D721Med (cell line): ENCODE data around the gene NRGN.

Experiments used
- DNase-seq: peaks from one replicate; pipeline ENCODE4 v3.0.0; 2011; ENCODE audit warnings: low spot score; ENCODE audit not compliant: insufficient read length
- FAIRE-seq: peaks from 2 replicates; lab custom pipeline; 2011; peaks lifted over from hg19 to GRCh38; lab: Jason Lieb, UNC
- TF ChIP-seq, protein P1 (sequence below): IDR thresholded peaks from 2 replicates; pipeline ENCODE4 v1.5.1; 2012; ENCODE audit warnings: mild to moderate bottlenecking, control low read depth; ENCODE audit not compliant: insufficient read depth; ENCODE audit errors: missing control alignments

Gene NRGN

DNA sequence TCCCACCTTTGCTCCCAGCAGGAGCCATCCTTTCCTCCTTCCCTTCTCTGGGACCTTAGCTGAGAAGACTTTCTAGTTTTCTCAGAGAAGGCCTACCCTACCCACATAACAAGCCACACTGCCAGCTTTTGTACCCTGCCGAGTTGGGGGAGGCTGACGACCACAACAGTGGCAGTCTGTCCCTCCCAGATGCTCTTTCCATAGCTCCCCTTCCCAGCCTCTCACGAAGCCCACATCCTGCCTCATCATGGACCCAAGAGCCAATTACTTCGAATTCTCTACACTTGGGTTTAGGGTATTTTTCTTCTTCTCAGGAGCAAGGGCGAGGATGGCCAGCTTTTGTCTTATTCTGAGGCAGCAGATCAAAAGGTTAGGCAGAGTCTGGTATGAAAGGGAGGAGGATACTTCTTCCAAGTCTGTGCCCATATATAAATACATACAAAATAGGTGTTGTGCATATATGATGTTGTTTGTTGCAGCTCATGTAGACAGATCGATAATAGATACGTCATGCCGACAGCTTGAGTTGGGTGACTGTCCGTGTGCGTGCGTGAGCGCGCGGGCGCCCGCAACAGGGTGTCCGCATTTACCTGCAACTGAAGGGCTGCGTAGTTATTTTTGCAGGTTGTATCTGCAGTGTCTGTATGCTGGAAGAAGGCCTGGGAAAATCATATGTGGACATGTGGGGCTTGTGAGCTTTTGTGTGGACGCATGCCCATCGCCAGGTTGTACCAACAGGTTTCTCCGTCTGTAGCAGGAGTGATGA, 846 bp upstream of the NRGN start:
- TF ChIP-seq, protein P1, sequence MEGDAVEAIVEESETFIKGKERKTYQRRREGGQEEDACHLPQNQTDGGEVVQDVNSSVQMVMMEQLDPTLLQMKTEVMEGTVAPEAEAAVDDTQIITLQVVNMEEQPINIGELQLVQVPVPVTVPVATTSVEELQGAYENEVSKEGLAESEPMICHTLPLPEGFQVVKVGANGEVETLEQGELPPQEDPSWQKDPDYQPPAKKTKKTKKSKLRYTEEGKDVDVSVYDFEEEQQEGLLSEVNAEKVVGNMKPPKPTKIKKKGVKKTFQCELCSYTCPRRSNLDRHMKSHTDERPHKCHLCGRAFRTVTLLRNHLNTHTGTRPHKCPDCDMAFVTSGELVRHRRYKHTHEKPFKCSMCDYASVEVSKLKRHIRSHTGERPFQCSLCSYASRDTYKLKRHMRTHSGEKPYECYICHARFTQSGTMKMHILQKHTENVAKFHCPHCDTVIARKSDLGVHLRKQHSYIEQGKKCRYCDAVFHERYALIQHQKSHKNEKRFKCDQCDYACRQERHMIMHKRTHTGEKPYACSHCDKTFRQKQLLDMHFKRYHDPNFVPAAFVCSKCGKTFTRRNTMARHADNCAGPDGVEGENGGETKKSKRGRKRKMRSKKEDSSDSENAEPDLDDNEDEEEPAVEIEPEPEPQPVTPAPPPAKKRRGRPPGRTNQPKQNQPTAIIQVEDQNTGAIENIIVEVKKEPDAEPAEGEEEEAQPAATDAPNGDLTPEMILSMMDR: no peak
- DNase-seq (no peak), FAIRE-seq (no peak)

GRCh38 chr11:124740277-124740882, 638 bp downstream of the NRGN start:
- DNase-seq (no peak), FAIRE-seq (no peak)
- TF ChIP-seq, protein P1: peak; percentile 24

GRCh38 chr11:124742555-124742954, 2.8 kb downstream of the NRGN start:
- no peak for DNase-seq
- FAIRE-seq: no peak
- TF ChIP-seq, protein P1: no peak

DNA sequence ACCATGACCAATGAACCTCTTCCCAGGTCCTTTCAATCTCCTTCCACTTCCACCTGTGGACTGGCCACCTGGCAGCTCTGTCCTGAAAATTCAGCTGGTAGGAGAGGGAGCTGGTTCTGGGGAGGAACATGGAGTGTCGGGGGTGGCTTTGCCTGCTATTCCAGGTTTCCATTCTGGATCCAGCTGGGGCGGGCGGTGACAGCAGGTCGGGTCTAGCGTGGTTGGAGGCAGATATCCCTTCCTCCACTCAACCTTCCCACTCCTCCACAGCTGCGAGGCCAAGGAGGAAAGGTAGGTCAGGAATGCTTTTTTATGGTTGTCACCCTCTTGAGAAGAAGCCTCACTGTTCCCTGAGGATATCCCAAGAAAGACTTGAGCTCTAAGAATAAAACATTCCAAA, 3.3 kb downstream of the NRGN start:
- TF ChIP-seq, protein P1: no peak
- FAIRE-seq: no peak

GRCh38 chr11:124745270-124745834, 5.6 kb downstream of the NRGN start:
- TF ChIP-seq, protein P1: no peak
- DNase-seq (no peak), FAIRE-seq (no peak)

More for the DNA sequence above, 3.3 kb downstream of the NRGN start:
- no peak for DNase-seq

GRCh38 chr11:124745835-124746620, 6.3 kb downstream of the NRGN start:
- no peak for FAIRE-seq
- TF ChIP-seq, protein P1: peak; percentile 19
- DNase-seq: no peak
